ENCODE data around the gene CFAP251. TPM values are rescaled to one million over a fixed set of nuclear protein-coding genes. Genes with fewer than 3 reads are reported as not detected.

CFAP251 gene
- total RNA-seq, 1 experiment from 2014 or later, result 2.6 TPM

GRCh38 chr12:121898287-121898686 is 20.1 kb upstream of the CFAP251 start:
- Histone ChIP-seq H3K4me1 (ENCODE audit: control insufficient read depth in 1 of 2, insufficient read depth in 2 of 2, low read length in 2 of 2) (peaks cover 10 to 12% of the 10 kb centered on the region in 2 experiments; a peak in 3 of 4 replicates), H3K9ac (ENCODE audit: low read length) (no peak overlapping the region), H3K9me2 (ENCODE audit: insufficient read depth) (no peaks in the 10 kb centered on the region), H3K4me2 (ENCODE audit: low read length) (no peak overlapping the region), H4K20me1 (ENCODE audit: insufficient read depth) (no peaks in the 10 kb centered on the region), H3K79me2 (ENCODE audit: insufficient read depth, low read length) (peaks cover 23% of the 10 kb centered on the region; the same call in 1 of the 2 replicates), H3K36me3 (ENCODE audit: control insufficient read depth in 1 of 2, insufficient read depth in 2 of 2, low read length in 2 of 2) (peaks cover 22 to 32% of the 10 kb centered on the region in 2 experiments), H2AFZ (ENCODE audit: low read depth, low read length, poor library complexity, severe bottlenecking) (no peak overlapping the region), H3K4me3 (replicated peaks in 1 of 2; ENCODE audit: low read depth in 1 of 2, low read length in 2 of 2) (no peak overlapping the region), H3K27me3 (ENCODE audit: insufficient read depth, low read length) (no peaks in the 10 kb centered on the region), H3K9me3 (ENCODE audit: control insufficient read depth in 1 of 2, insufficient read depth in 1 of 2, low read depth in 1 of 2, low read length in 2 of 2) (no peaks in the 10 kb centered on the region), H3K27ac (ENCODE audit: low read depth, low read length) (no peak overlapping the region)
- intact Hi-C loops (cut with micrococcal nuclease), result no loop called here
- DNase-seq (ENCODE audit: low read depth, low spot score) (no peak), ATAC-seq (no peak)
- POLR2A ChIA-PET, result interaction anchor here (2.0 kb wide), 1 partner anchor 10 kb away, joined by 5 read pairs; the partner anchor contains the start of gene PSMD9
- CTCF ChIA-PET, result no interaction called here
- RAD21 ChIA-PET (ENCODE audit: low non-redundant PET in 1 of 2, low total read pairs in 2 of 2, uncharacterized antibody in 2 of 2, unreplicated experiment in 2 of 2), result no interaction called here
- no peak for TF ChIP-seq CEBPB (IDR thresholded peaks at IDR 0.05; ENCODE audit: low read depth)
- no peak for TF ChIP-seq ATF3 (IDR thresholded peaks at IDR 0.05)
- TF ChIP-seq ZFX (IDR thresholded peaks at IDR 0.05), result no peak
- TF ChIP-seq, protein P1, sequence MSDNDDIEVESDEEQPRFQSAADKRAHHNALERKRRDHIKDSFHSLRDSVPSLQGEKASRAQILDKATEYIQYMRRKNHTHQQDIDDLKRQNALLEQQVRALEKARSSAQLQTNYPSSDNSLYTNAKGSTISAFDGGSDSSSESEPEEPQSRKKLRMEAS (IDR thresholded peaks at IDR 0.05), result no peak
- no peak for TF ChIP-seq EGR1 (IDR thresholded peaks at IDR 0.05; ENCODE audit: low read depth)
- no peak for TF ChIP-seq TCF7L2 (IDR thresholded peaks at IDR 0.05; ENCODE audit: borderline replicate concordance, extremely low read depth, insufficient read depth, insufficient read length)
- no peak for TF ChIP-seq YY1 (IDR thresholded peaks at IDR 0.05; ENCODE audit: extremely low read depth, insufficient replicate concordance, low read depth, low read length)
- TF ChIP-seq EZH2 (IDR thresholded peaks at IDR 0.05), result no peak
- no peak for TF ChIP-seq FOSL1 (IDR thresholded peaks at IDR 0.05; ENCODE audit: low read depth)
- TF ChIP-seq ELF1 (IDR thresholded peaks at IDR 0.05; ENCODE audit: borderline replicate concordance, low read depth), result no peak
- BruUV-seq (replicated peaks), result no TSS peak

GRCh38 chr12:121899590-121899989 is 18.8 kb upstream of the CFAP251 start:
- no peaks in the 10 kb centered on the region for H4K20me1 ChIP-seq (ENCODE audit: insufficient read depth)
- H3K27me3 ChIP-seq (ENCODE audit: insufficient read depth, low read length), result no peaks in the 10 kb centered on the region
- ATAC-seq (no peak), DNase-seq (ENCODE audit: low read depth, low spot score) (no peak)
- no peaks in the 10 kb centered on the region for H3K9me3 ChIP-seq (ENCODE audit: control insufficient read depth in 1 of 2, insufficient read depth in 1 of 2, low read depth in 1 of 2, low read length in 2 of 2)
- TF ChIP-seq TCF7L2 (IDR thresholded peaks at IDR 0.05; ENCODE audit: borderline replicate concordance, extremely low read depth, insufficient read depth, insufficient read length), result no peak
- TF ChIP-seq CEBPB (IDR thresholded peaks at IDR 0.05; ENCODE audit: low read depth), result no peak
- TF ChIP-seq ZFX (IDR thresholded peaks at IDR 0.05), result no peak
- no peak for TF ChIP-seq EGR1 (IDR thresholded peaks at IDR 0.05; ENCODE audit: low read depth)
- no peak for TF ChIP-seq CBX3 (IDR thresholded peaks at IDR 0.05; ENCODE audit: low read depth)
- TF ChIP-seq ZNF274 (IDR thresholded peaks at IDR 0.05; ENCODE audit: low read depth, low read length), result no peak
- TF ChIP-seq EZH2phosphoT487 (IDR thresholded peaks at IDR 0.05; ENCODE audit: borderline replicate concordance), result no peak
- TF ChIP-seq, protein P2, sequence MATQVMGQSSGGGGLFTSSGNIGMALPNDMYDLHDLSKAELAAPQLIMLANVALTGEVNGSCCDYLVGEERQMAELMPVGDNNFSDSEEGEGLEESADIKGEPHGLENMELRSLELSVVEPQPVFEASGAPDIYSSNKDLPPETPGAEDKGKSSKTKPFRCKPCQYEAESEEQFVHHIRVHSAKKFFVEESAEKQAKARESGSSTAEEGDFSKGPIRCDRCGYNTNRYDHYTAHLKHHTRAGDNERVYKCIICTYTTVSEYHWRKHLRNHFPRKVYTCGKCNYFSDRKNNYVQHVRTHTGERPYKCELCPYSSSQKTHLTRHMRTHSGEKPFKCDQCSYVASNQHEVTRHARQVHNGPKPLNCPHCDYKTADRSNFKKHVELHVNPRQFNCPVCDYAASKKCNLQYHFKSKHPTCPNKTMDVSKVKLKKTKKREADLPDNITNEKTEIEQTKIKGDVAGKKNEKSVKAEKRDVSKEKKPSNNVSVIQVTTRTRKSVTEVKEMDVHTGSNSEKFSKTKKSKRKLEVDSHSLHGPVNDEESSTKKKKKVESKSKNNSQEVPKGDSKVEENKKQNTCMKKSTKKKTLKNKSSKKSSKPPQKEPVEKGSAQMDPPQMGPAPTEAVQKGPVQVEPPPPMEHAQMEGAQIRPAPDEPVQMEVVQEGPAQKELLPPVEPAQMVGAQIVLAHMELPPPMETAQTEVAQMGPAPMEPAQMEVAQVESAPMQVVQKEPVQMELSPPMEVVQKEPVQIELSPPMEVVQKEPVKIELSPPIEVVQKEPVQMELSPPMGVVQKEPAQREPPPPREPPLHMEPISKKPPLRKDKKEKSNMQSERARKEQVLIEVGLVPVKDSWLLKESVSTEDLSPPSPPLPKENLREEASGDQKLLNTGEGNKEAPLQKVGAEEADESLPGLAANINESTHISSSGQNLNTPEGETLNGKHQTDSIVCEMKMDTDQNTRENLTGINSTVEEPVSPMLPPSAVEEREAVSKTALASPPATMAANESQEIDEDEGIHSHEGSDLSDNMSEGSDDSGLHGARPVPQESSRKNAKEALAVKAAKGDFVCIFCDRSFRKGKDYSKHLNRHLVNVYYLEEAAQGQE (IDR thresholded peaks at IDR 0.05; ENCODE audit: low read depth), result no peak
- TF ChIP-seq YY1 (IDR thresholded peaks at IDR 0.05; ENCODE audit: extremely low read depth, insufficient replicate concordance, low read depth, low read length), result no peak
- TF ChIP-seq, protein P1 (IDR thresholded peaks at IDR 0.05), result no peak
- TF ChIP-seq POLR2A (IDR thresholded peaks at IDR 0.05; ENCODE audit: borderline replicate concordance, extremely low read depth, insufficient read depth, insufficient read length), result no peak
- TF ChIP-seq ATF3 (IDR thresholded peaks at IDR 0.05), result no peak
- H3K4me1 ChIP-seq (ENCODE audit: control insufficient read depth in 1 of 2, insufficient read depth in 2 of 2, low read length in 2 of 2), result no peaks in the 10 kb centered on the region
- H2AFZ ChIP-seq (ENCODE audit: low read depth, low read length, poor library complexity, severe bottlenecking), result no peak overlapping the region
- intact Hi-C loops (cut with micrococcal nuclease), result no loop called here
- RAD21 ChIA-PET (ENCODE audit: low non-redundant PET in 1 of 2, low total read pairs in 2 of 2, uncharacterized antibody in 2 of 2, unreplicated experiment in 2 of 2), result no interaction called here
- no peak overlapping the region for H3K4me3 ChIP-seq (replicated peaks in 1 of 2; ENCODE audit: low read depth in 1 of 2, low read length in 2 of 2)
- H3K9me2 ChIP-seq (ENCODE audit: insufficient read depth), result no peaks in the 10 kb centered on the region
- H3K27ac ChIP-seq (ENCODE audit: low read depth, low read length), result no peak overlapping the region
- no peak overlapping the region for H3K4me2 ChIP-seq (ENCODE audit: low read length)
- peaks cover 11% of the 10 kb centered on the region; the same call in 1 of the 2 replicates for H3K79me2 ChIP-seq (ENCODE audit: insufficient read depth, low read length)
- CTCF ChIA-PET, result no interaction called here
- H3K36me3 ChIP-seq (ENCODE audit: control insufficient read depth in 1 of 2, insufficient read depth in 2 of 2, low read length in 2 of 2), result peaks cover 27 to 39% of the 10 kb centered on the region in 2 experiments
- BruUV-seq (replicated peaks), result no TSS peak
- H3K9ac ChIP-seq (ENCODE audit: low read length), result no peak overlapping the region
- POLR2A ChIA-PET, result no interaction called here

Data from HCT116 (cell line).